GM18502 (cell line): Measurements from ENCODE around the gene BACH2.
"Not testable (repeated sequence)": the region's sequence is repeated elsewhere in the genome, so short reads cannot be mapped to it uniquely, and the experiment has no call there.

Source experiments
- ATAC-seq: cut with Tn5 transposase; IDR thresholded peaks from one replicate; pipeline ENCODE4 v1.9.1; 2021; ENCODE audit warnings: mild to moderate bottlenecking; ENCODE audit not compliant: unreplicated experiment, poor library complexity

The BACH2 gene

DNA sequence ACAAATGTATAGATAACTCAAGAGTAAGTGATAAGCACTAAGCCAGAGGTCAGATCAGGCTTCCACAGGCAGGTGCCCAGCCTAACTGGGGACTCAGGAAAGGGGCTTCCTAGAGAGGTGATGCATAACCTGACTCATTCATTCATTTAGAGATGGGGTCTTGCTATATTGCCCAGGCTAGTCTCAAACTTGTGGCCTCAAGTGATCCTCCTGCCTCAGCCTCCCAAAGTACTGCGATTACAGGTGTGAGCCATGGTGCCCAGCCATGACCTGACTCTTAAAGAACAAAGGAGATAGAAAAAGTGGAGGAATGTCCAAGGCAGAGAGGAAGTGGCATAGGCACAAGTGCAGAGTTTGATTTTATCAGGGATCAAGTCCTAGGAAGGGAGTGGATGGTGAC is 360.5 kb downstream of the BACH2 start:
- ATAC-seq: no peak

DNA sequence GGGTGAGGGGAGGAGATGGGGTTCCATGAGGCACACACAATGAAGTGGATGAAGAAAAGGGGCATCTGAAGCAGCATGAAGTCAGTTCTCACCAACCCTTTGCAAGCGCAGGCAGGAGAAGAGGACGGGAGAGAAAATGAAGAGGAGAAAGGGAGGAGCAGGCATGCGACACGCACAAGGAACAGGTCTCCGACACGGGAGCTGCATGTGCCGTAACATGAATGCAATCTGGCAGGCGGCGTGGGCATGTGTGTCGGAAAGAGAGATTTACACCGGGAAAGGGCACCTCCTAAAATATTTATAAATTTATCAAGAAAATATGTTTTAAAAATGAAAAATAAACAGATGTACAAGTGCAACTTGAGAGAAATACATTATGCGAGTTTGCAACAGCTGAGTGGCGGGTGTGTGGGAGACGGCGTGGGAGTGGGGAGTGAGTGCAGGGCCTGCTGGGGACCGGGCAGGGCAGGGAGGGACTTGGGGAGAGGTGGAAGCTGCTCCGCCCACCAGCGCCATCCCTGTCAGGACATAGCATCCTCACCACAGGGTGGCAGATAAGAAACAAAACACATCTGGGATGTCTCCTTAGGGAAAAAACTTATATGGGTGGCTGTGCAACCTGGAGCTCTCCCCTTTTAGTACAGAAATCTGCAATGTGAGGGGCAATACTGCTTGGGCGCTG is 361.8 kb downstream of the BACH2 start:
- no peak for ATAC-seq

DNA sequence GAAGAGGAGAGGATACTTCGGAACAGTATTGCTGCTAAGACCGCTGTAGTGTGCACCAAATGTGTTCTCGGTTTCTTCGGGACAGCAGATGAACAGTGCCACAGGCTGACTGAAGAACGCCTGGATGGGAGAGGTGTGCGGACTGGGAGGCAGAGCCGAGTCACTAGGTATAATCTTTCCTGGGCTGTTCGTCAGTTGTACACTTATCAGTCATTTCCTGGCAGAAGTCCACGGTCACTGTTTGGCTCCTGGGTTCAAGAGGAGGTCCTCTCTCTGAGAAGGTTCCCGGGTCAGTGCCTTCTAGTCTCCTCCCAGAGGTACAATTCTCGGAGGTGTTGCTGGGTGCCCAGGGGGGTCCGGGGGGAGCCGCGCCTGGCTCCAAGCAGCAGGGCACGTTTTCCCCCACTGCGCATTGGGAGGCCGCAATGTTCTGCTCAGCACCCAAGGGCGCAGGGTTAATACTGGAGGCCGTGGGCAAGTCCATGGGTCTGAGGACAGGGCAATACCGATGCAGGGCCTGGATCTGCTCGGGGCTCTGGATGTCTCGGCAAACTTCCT is 364.3 kb downstream of the BACH2 start:
- ATAC-seq: no peak

DNA sequence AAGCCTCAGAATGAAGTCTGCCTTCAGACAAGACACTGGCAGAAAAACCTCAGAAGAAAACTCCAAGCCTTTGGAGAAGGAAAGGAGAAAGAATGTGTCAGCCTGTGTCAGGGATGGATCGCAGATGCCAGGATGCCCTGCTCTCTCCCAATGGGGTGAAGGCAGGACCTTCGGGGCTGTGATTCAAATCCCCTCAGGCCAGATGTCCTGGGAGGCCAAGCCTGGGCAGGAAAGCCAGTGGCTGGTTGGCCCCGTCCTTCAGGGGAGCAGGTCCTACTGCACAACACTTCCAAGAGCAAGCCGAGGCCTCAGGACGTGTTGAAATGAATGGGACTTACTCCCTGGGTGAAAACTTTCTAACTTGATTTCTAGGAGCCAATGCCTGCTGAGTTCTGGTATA is 365.9 kb downstream of the BACH2 start:
- no peak for ATAC-seq

DNA sequence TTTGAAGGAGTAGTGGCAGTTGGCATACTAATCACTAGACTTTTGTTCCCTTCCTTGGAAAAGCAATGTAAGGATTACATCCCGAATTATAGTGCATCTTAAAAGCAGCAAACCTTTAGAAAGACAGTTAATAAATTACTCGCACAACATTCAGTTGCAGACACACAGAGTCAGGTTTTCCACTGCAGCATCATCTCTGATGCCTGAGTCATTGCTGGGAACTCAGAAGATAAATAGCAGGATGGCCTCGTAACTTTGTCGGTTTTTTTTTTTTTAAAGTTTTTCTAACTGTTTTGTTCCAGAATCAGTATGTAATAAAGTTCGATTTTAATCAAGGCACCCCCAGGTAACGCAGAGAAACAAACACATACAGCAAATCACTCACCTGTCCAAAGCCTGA is 368.0 kb downstream of the BACH2 start:
- no peak for ATAC-seq

DNA sequence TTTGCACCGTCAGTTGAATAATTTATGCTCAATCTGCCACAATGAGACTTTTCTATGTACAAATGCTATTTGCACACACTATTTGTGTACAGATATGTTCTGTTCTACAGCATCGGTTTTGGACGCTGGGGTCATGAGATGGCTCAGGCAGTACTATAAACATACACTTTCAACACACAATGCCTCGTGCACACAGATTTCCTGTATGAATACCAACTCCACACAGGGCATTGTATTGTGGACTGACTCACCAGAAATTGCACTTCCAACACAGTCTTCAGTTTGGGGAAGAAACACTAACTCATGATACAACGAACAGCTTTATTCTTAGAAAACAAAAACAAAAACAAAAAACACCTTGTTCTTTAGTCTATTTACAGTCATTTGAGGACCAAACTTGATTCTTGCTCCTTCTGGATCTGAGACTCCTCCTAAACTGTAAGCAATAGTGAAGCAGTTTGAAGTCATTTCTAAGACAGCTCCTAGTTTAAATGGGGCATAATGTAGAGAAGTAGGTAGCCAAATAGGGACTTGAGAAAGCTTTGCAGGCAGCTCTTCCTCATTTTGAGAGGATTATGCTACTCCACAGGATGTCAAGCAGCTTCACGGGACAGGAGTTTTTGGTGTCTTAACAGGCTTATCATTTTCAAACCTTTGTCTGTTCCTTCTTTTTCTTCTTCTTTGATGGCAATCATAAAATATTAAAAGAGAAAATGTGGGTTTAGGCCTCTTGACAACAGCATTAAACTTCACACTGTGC is 368.7 kb downstream of the BACH2 start:
- ATAC-seq: no peak

DNA sequence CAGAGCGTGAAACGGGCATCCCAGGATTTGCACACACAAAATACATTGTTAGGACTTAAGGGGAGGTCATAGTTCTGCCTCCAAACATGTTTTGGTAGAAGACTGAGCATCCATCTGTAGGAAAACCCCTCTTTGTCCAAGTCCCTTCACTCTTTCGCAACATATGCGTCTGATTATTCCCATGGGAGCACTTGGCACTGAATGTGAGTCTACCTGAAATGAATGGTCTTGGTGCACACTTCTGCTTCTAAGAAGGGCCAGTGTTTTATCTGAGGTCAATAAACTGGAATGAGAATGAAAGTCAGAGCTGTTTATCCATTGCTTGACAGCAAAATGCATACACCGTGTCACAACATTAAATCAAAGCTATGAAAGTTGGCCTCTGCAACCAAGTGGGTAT is 369.4 kb downstream of the BACH2 start:
- ATAC-seq: no peak

DNA sequence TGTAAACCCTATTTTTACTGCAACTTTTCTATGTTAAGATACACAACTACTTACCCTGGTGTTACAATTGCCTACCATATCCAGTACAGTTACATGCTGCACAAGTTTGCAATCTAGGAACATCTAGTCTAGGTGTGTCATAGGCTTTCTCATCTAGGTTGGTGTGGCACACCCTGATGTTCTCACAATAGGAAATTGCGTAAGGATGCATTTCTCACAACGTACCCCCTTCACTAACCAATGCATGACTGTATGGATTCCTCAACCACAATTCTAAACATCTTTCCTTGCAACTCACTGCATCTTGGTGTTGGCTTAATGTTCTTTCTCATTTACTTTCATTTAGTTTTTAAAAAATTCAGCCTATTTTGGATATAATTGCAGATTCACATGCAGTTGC is 370.8 kb downstream of the BACH2 start:
- no peak for ATAC-seq

DNA sequence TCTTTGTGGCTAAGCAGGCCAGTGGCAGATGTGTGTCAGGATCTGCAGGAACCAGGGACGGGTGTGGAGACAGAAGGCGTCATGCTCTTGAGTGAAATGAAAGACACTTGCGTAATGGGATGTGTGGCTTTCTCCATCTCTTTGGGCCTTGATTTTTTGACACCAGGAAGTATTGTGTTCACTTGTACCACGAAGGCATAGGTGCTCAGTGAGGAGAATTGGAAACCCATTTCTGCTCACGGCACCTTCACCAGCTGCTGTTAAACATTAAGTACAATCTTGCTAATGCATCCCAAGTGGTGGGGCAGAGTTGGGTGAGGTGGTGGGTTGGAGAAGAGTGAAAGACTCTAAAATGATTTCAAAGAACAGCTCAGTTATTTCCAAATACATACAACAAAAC is 372.4 kb downstream of the BACH2 start:
- no peak for ATAC-seq

DNA sequence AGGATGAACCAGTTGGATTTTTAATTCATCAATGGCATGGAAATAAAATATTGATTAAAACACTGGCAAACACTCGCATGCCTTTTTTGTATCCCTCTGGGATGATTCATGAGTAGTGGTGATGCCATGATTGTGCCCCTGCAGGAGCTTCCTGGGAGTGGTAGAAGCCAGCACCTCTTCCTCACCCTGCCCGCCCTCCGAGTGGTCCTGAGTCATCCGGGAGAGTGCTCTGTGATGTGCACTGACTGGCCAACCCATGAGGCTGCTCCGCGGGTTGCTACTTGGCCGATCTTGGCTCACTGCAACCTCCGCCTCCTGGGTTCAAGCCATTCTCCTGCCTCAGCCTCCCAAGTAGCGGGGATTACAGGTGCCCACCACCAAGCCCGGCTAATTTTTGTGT is 375.0 kb downstream of the BACH2 start:
- ATAC-seq: no peak

DNA sequence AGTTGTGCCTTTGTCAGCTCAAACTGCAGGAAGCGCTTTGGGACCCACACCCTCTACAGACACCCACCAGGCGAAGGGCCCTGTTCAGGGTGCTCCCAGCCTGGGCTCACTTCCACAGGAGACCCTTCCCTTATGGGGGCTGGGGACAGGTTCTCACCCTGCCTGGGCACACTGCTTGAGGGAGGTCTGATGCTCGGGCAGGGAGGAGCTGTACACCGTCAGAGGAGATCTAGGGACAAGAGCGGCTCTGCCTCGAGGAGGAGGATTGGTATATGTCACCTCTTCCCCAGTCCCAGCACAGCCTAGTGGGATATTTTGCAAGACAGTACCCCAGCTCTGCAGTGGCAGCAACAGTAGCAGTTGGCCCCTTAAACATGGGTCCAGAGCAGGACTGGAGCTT is 375.4 kb downstream of the BACH2 start:
- no peak for ATAC-seq

DNA sequence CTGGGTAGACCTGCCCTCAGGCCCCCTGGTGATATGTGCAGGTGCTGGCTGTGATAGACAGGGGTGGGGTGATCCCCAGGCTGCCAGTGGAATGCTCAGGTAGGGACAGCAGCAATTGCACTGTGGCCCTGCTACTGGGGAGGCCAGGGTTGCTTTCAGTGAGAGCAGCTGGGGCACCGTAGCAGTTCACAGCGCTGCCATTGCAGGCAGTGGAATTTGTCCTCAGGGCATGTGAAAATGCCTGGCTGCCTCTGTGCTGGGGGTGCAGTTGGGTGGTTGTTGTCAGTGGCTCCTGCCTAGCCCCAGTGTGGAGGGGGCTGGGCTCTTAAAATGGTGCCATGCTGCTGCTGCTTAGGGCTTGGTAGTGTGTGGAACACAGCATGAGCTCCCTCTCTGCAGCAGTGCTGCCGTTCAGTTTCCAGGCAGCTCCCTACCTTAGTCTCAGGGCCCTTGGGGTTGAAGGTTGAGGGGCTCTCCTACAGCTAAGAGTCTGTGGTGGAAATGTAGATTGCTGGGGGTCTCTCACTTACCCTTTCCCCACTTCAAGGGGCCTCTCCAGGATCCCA is 378.8 kb downstream of the BACH2 start:
- no peak for ATAC-seq

DNA sequence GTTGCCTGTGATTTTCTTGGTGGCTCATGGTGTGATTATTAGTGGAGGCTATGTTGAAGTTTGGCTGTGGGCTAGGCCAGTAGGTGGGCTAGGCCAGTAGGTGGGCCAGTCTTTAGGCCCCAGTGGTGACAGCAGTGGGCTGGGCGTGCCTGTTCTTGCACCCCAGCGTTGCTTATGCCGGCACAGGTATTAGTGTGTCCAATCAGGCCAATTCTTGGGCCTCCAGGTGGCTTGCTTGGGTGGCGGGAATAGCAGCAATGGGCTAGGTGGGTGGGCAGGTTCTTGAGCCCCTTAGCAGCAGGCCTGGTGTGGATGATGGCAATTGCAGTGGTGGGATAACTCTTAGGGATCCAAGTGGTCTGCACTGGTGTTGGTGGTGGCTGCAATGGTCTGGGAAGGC is 379.4 kb downstream of the BACH2 start:
- ATAC-seq: no peak

DNA sequence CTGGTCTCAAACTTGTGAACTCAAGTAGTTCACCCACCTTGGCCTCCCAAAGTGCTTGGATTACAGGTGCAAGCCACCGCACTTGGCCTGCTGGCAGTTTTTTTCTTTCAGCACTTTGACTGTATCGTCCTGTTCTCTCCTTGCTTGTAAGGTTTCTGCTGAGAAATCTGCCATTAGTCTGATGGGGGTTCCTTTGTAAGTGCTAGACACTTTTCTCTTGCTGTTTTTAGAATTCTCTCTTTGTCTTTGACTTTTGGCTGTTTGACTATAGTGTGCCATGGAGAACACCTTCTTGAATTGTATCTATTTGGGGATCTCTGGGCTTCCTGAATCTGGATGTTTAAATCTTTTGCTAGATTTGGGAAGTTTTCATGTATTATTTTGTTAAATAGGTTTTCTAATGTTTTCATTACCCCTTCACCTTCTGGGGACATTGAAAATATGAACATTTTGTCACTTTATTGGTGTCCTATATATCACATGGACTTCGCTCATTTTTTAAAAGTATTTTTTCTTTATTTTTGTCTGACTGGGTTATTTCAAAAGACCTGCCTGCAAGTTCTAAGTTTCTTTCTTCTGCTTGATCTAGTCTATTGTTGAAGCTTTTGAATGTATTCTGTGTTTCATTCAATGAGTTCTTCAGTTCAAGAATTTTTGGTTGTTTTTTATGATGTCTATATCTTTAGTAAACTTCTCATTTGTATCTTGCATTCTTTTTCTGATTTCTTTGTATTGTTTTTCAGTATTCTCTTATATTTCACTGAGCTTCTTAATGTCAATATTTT is 380.3 kb downstream of the BACH2 start:
- no peak for ATAC-seq

DNA sequence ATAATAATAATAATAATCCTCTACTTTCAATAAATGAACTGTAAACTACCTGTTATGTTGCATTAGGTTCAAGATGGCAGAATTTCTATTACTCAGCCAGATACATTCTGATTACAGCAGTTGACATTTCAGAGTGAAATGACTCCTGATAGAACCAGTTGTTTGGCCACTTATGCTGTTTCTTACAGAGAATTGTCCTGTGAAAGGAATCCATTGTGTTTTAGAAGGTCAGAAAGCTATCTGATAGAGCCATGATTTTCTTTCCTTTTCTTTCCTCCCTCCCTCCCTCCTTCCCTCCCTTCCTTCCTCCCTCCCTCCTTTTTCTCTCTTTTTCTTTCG is 385.8 kb downstream of the BACH2 start:
- no peak for ATAC-seq

DNA sequence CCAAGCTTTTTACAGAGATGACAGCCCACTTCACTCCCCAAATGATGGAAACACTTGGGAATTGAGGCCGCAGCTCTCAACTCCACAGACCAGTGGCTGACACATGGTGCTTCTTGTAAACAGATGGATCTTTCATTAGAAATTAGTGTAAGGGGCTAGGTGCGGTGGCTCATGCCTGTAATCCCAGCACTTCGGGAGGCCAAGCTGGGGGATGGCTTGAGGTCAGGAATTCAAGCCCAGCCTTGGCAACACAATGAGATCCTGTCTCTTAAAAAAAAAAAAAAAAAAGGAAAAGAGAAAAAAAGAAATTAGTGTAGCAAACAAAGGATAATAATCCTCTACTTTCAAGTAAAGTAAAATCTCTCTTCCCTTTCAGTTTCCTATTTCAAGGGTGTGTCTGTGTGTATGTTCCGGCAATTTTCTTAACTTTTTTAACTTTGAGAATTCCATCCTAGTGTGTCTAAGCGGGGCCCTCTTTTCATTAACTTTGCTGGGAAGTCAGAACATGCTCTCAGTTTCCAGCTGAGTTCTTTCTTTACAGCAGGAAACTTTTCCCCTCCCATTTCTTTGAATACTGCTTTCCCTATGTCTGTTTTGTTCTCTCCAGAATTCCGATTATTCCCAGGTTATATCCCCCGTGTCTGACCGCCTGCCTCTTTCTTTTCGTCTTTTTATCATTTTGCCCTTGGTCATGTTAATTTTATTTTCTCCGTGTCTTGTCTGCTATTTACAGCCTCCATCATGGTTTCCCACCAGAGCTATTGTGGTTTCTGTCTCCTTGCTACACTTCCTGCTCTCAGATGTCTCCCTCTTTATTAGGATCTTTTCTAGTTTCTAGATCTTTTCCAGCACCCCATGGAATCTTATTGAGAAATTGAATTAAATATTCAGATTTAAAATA is 386.4 kb downstream of the BACH2 start:
- ATAC-seq: not testable (repeated sequence)

DNA sequence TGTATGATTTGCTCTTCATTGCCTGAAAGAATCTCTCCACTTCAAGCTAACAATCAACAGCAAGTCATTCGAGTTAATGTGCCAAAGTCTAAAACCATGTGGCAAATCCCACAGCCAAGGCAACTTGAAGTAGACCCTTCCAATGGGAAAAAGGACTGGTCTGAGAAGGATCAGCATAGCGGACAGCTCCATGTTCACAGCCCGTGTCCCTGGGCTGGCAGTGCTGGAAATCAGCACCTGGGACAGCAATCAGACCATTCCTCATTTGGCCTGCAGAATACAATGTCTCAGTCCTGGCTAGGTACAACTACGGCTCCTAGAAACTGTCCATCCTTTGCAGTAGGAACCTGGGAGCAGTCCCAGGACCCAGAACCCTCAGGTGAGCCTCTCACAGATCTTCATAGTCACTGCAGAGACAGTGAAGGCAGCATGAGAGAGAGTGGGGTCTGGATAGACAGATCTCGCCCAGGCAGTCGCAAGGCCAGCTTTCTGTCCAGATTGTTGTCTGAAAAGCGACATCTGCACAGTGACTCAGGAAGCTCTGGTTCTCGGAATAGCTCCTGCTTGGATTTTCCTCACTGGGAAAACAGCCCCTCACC is 401.3 kb downstream of the BACH2 start:
- ATAC-seq: no peak

DNA sequence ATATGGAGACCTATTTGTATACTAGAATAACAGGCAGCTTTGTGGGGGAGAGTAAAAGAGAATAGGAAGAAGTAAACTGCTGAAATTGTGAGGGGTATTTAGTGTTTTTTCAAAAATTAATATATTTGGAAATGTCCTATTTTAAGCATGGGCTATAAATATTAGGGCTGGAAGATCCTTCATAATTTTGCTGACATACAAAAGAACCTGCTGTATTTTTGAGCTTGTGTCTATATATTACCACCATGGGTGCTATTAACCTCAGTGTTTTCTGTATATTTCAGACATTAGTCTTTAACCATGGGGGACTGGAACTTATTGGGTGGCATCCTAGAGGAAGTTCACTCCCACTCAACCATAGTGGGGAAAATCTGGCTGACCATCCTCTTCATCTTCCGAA is 402.5 kb downstream of the BACH2 start, which contains the start of gene GJA10:
TSS of gene GJA10 (plus strand) at position 301 of the 400 bp plus-strand sequence. CDS start at position 301, 0 bp downstream.
- no peak for ATAC-seq

DNA sequence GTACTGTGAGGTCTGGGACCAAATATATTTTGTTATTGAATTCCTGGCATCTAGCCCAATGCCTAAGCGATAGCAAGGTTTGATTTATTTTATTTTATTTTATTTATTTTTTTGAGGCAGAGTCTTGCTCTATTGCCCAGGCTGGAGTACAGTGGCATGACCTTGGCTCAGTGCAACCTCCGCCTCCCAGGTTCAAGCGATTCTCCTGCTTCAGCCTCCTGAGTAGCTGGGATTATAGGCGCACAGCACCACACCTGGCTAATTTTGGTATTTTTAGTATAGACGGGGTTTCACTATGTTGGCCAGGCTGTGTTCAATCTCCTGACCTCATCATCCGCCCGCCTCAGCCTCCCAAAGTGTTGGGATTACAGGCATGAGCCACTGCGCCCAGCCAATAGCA is 404.1 kb downstream of the BACH2 start:
- not testable (repeated sequence) for ATAC-seq
